Fibroblast of villous mesenchyme (primary cell): ENCODE measurements around the gene PRX. TPM values are rescaled to one million over a fixed set of nuclear protein-coding genes. Genes with fewer than 3 reads are reported as not detected.

ENCODE experiments used
- DNase-seq: peaks from one replicate; pipeline ENCODE4 v3.0.0-alpha.2; 2010; ENCODE audit warnings: low read depth
- H3K4me3 ChIP-seq: 2 replicates; pipeline ENCODE4 v1.5.1; 2011; ENCODE audit warnings: low read depth, mild to moderate bottlenecking, low read length
- CTCF ChIP-seq: IDR thresholded peaks from 2 replicates; pipeline ENCODE4 v1.5.1; 2012; ENCODE audit warnings: low read depth, mild to moderate bottlenecking, low read length; ENCODE audit not compliant: insufficient read depth
- total RNA-seq: library from RNA; depleted of rRNA; stranded (reverse); fragments of >200 nt; gene quantifications from 2 replicates; pipeline ENCODE4 v1.2.3, GENCODE V29; 2012

The PRX gene
- total RNA-seq, 1 donor, result 0.86 TPM

- DNase-seq, result no peak
- TF ChIP-seq CTCF, result no peak
- no peak overlapping the region for H3K4me3 ChIP-seq
These were observed 6.0 kb upstream of the PRX start for GRCh38 chr19:40419066-40419612.

DNA sequence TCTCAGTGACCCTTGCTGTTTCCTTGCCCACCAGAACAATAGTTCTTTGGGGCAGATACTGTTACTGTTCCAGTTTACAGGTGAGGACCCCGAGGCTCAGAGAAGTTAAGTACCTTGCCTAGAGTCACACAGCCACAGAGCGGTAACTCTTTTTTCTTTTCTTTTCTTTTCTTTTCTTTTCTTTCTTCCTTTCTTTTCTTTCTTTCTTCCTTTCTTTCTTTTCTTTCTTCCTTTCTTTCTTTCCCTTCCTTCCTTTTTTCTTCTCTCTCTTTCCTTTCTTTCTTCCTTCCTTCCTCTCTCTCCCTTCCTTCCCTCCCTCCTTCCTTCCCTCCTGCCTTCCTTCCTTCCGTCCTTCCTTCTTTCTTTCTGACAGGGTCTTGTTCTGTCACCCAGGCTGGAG is 4.9 kb upstream of the PRX start:
- TF ChIP-seq CTCF, result no peak
- DNase-seq, result no peak
- no peak overlapping the region for H3K4me3 ChIP-seq

GRCh38 chr19:40417643-40417981 is 4.4 kb upstream of the PRX start:
- no peak for TF ChIP-seq CTCF
- no peak overlapping the region for H3K4me3 ChIP-seq
- no peak for DNase-seq

DNA sequence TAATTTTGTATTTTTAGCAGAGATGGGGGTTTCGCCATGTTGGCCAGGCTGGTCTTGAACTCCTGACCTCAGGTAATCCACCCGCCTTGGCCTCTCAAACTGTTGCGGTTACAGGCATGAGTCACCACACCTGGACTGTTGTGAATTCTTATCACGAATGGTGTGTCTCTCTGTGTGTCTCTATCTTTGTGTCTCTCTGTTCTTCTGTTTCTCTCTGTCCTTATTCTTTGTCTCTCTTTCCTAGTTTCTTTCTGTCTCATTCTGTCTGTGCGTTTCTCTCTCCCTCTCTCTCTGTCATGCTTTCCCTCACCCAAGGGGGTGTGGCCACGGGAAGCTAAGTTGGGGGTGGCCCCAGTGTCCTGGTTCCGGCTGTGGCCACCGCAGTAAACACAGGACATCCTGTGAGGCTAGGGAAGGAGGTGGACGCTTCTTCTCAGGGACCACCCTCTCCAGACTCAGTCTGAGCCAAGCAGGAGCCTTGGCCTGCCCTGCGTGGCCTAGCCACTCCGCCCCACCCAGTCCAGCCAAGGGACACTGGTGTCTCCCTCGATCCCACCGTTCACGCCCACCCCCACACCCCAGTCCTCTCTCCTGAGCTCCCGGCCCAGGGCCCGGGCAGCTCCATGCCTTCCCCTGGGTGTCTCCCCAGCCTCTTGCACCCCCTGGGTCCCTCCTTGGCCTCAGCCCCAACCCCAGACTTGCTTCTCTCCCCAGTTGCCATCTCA is 3.9 kb upstream of the PRX start:
- no peak for TF ChIP-seq CTCF
- H3K4me3 ChIP-seq, result no peak overlapping the region
- DNase-seq, result peak; percentile 46

DNA sequence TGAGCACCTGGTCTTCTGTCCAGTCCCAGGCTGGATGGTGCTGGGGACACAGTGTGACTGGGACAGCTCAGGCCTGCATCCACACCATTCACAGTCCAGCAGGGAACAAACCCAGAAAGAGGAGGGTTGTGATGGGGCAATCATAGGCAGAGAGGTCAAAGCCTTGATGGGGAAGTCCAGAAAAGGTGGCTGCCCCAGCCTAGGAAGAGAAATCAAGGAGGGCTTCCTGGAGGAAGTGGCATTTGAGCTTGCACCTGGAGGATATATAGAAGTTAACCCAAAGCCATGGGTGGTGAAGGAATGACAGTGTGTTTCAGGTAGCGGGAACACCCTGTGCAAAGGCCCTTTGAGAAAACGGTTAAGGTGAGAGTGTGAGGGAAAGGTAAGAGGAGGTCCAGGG is 2.6 kb upstream of the PRX start:
- no peak for TF ChIP-seq CTCF
- no peak for DNase-seq
- no peak overlapping the region for H3K4me3 ChIP-seq

- no peak overlapping the region for H3K4me3 ChIP-seq
- no peak for DNase-seq
- TF ChIP-seq CTCF, result no peak
These were observed 1.7 kb upstream of the PRX start for GRCh38 chr19:40414542-40415535.
